Right kidney (tissue), 1 donor: ENCODE results near the gene CYP2A13.
"Not testable (repeated sequence)": the region's sequence is repeated elsewhere in the genome, so short reads cannot be mapped to it uniquely, and the experiment has no call there.

Experiments
- DNase-seq: peaks from one replicate; pipeline ENCODE4 v3.0.0-alpha.2; 2016

The CYP2A13 gene

GRCh38 chr19:41120929-41121911 is 33.0 kb downstream of the CYP2A13 start:
- DNase-seq, result not testable (repeated sequence)

DNA sequence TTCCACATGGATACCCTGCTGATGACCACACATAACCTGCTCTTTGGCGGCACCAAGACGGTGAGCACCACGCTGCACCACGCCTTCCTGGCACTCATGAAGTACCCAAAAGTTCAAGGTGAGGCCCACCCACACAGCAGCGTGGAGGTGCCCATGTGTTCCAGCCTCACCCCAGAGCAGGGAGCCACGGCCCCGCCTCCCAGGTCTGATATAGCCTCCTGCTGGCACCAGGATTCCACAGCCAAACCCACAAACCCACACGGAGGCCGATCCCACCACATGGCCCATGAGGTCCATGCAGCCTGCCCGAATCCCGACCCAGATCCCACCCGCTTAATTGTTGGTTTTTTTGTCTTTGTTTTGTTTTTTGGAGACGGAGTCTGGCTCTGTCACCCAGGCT is 34.6 kb downstream of the CYP2A13 start:
- DNase-seq, result not testable (repeated sequence)

DNA sequence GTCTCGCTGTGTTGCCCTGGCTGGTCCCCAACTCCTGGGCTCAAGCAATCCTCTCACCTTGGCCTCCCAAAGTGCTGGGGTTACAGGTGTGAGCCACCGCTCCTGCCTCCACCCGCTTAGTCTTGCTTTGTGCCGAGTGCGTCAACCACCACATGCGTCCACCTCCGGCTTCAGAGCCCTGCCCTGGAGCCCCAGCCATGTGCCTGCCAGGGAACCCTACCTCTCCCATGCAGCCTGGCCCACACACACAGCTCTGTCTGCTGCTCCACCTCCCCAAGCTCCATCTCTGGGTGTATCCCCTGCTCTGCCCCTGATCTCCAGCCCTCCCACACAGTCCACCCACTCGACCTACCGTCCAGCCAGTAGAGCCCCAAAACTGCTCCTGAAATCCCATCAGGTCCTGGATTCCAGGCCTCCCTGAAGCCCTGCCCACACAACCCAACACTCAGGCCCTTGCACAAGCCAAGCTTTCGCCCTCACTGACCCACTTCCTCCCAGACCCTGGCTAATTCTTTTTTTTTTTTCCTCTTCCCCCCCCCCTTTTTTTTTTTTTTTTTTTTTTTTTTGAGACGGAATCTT is 35.6 kb downstream of the CYP2A13 start:
- DNase-seq, result no peak

DNA sequence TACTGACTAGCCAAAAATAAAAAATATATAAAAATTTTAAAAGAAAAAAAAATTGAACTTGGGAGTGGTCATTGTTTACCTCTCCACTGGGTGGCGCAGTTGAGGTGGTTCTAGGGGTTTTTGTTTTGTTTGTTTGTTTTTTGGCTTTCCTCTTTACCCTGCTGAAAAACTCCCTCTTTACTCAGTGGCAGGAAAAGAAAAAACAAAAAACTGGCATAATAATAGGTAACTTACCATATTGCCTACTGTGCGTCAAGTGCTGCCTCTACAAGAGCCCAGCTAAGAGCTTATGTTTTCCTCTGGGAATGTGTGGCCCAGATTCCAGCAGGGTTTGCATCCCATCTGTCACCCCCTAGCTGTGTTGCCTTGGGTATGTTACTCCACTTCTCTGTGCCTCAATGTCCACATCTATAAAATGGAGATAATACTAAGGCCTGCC is 38.5 kb downstream of the CYP2A13 start:
- DNase-seq, result not testable (repeated sequence)

- not testable (repeated sequence) for DNase-seq
Measured at GRCh38 chr19:41127362-41127761, 39.1 kb downstream of the CYP2A13 start.

DNA sequence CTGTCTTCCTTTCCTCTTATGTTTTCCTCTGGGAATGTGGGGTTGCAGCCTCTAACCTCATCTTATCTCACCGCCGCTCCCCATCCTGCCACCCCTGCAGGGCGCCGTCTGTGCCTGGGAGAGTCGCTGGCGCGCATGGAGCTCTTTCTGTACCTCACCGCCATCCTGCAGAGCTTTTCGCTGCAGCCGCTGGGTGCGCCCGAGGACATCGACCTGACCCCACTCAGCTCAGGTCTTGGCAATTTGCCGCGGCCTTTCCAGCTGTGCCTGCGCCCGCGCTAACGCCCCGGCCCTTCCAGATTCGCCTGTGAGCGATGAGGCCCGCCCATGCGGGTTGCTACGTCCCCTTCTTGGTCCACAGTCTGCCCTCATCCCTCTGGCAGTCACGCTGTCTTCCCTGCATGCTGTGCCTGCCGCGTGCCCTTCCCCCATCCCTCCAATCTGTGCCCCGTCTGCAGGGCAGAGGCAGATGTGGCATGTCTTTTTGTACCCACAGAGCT is 39.6 kb downstream of the CYP2A13 start:
- DNase-seq, result peak; percentile 16

GRCh38 chr19:41128692-41129091 is 40.4 kb downstream of the CYP2A13 start:
- no peak for DNase-seq

GRCh38 chr19:41131186-41131585 is 42.9 kb downstream of the CYP2A13 start:
- no peak for DNase-seq

DNA sequence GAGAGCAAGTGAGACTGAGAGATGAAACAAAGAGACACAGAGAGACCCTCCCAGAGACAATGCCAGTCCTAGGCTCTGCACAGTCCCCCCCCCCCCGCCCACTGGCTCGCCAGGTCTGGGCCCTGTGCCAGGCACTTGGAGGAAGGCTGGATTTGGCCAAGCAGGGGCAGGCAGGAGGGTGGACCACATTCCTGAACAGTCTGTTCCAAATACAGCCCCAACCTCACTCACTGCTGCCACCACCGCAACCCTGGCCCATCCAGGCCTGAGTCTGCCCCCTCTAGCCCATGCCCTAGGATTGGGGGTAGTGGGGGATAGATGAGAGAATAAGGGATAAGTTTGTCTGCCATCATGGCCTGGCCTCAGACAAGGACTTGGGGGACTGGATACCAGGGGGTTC is 45.0 kb downstream of the CYP2A13 start:
- no peak for DNase-seq

DNA sequence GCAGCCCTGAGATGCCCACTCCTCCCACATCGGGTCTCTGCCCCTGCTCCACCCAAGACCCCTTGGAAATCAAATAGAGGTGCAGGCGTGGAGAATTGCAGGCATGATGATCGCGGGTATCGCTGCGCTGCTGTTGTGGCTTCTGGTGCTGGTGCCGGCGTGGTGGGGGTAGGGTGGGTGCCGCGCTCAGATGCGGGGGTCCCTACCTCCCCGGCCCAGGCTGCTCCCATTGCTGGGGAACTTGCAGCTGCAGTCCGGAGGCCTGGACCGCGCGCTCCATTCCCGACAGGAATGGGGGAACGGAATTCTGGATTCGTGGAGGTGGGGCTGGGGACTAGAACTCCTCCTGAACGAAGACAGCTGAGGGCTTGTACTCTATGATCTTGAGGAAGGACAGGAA is 46.4 kb downstream of the CYP2A13 start:
- peak; percentile 2 for DNase-seq

DNA sequence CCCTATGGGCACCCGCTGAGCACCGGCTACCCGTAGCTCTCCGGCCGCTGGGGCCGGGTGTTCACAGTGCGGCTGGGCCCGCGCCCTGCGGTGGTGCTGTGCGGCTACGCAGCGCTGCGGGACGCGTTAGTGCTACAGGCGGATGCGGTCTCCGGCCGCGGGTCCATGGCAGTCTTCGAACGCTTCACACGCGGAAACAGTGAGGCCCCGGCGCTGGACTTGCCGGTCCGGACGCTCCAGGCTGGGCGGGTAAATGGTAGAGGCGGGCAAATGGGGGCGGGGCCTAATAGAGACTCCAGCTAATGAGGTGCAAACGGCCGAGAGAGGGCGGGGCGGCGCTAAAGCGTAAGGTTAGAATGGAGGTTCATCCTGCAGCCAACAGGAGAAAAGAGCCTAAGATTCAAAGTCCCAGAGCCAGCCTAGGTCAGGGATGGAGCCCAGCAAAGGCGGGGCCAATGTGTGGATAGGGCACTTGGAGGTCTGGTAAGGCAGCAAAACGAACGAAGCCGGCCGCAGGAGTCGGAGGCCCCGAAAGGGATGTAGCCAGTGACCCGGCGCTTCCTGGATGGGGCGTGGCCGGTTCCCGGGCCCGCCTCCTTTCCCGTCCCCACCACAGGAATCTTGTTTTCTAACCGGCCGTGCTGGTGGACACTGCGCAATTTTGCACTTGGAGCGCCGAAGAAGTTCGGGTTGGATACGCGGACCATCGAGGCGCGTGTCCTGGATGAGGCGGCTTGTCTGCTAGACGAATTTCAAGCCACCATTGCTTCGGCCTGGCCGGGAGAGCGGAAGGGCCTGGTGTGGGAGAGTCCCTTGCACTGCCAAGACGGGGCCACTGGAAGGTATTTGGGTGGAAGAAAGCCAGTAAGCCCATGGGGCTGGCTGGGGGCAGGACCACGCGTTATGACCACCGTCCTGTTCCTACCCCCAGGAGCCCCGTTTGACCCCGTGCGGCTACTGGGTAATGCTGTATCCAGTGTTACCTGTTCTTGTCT is 47.4 kb downstream of the CYP2A13 start:
- DNase-seq, result peak; percentile 85

DNA sequence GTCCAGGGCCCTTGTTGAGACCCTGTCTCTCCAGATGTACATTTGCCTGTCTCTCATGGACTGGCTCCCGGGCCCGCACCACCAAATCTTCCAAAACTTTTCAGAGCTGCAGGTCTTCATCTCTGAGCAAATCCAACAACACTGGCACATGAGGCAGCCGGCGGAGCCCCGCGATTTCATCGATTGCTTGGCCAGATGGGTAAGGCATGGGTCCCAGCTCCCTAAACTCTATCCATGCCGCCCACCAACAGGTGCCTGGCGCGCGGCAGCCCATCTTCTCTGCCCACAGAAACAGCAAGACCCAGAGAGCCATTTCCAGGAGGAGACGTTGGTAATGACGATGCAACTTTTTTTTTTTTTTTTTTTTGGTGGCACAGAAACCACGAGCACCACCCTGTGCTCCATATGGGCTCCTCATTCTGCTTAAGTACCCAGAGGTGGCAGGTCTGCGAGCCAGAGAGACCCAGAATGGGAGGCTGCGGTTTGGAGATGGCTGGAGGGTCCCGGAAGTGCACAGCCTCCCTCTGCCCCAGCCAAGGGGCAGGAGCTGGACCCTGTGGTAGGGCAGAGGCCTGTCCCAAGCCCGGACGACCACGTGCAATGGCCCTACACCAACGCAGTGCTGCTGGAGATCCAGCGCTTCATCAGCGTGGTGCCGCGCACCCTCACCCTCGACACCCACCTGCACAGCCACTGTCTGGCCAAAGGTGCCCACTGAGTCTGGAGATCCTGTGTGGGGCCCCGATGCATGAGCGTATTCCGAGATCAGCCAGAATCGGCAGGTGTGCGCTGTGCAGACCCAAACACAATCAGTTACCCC is 48.6 kb downstream of the CYP2A13 start:
- no peak for DNase-seq

GRCh38 chr19:41144403-41144802 is 56.2 kb downstream of the CYP2A13 start:
- no peak for DNase-seq
